GM18526 (cell line): ENCODE measurements around the gene SLC41A2.

Experiments
- POLR2A ChIP-seq: IDR thresholded peaks from 3 replicates; pipeline ENCODE4 v1.6.1; 2011; ENCODE audit not compliant: insufficient read length; ENCODE audit errors: extremely low read depth

The SLC41A2 gene

DNA sequence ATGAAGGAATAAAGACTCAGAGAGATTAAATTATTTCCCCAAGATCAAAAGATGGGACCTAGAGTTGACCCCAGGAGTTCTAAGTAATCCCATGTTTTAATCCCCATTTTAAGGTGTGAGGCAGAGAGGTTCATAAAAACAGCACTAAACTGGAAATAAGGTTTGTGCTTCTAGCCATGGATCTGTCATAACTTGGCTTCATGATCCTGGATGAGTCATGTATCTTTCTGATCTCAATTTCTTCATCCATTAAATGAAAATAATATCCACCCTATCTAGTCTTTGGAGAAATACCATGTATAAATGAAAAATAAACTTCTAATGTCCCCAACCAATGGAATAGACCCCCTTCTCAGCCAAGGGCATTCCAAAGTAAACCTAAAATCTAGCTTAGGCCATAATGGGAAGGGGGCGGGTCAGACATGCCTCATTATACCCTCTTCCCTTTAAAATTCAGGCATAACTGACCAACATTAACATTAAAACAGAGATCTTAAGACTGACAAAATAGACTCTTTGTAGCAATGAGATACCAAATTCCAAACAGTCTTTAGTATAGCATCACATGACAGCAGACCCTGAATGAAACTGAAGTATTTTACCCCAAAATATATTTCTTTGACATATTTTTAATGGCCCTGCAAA is 47.8 kb downstream of the SLC41A2 start:
- TF ChIP-seq POLR2A = no peak

DNA sequence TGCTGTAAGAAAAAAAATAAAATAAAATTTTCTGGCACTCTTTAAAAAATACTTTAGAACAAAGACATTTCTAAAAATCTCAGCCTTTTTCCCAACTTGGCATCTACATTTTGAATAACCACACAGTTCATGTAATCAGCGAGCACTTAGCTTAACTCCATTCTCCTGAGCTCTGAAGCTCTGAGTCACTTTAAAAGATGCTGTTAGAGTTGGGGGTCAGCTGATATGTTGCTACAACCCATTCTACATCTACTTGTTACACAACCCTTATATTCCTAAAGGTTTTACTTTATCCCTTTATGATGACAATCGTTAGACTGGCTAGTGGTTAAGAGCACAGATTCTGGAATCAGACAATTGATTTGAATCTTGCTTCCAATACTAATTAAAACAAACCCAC is 48.3 kb downstream of the SLC41A2 start:
- TF ChIP-seq POLR2A = no peak
